ENCODE data around the gene RAMACL.

DNA sequence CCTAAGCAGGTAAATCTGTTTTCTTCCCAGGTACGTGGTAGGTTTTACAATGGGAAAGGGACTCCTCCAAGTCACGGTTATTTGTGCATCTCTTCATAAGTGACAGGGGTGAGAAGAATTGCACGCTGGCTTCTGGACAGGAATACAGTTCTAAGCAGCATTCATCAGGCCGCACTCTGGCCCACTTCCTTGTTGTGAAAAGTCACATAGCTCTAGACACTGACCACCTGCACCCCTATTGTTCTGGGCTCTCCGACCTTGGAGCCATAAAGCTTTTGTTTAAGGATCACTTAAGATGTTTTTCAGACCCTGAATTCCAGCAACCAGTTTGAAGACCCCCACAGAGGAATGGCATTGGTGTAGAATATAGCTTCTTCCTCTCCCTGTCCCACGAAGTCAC, 31.4 kb downstream of the RAMACL start:
- TF ChIP-seq, protein P1, sequence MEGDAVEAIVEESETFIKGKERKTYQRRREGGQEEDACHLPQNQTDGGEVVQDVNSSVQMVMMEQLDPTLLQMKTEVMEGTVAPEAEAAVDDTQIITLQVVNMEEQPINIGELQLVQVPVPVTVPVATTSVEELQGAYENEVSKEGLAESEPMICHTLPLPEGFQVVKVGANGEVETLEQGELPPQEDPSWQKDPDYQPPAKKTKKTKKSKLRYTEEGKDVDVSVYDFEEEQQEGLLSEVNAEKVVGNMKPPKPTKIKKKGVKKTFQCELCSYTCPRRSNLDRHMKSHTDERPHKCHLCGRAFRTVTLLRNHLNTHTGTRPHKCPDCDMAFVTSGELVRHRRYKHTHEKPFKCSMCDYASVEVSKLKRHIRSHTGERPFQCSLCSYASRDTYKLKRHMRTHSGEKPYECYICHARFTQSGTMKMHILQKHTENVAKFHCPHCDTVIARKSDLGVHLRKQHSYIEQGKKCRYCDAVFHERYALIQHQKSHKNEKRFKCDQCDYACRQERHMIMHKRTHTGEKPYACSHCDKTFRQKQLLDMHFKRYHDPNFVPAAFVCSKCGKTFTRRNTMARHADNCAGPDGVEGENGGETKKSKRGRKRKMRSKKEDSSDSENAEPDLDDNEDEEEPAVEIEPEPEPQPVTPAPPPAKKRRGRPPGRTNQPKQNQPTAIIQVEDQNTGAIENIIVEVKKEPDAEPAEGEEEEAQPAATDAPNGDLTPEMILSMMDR (IDR thresholded peaks at IDR 0.05): no peak
- TF ChIP-seq POLR2A (IDR thresholded peaks at IDR 0.05): no peak
